GM13977 (cell line): ENCODE measurements around the gene THSD7A.

Source experiments
- DNase-seq: peaks from one replicate; pipeline ENCODE4 v3.0.0; 2012; ENCODE audit warnings: low spot score
- CTCF ChIP-seq: IDR thresholded peaks from 2 replicates; pipeline ENCODE4 v1.5.1; 2012; ENCODE audit warnings: mild to moderate bottlenecking, control low read depth; ENCODE audit not compliant: insufficient read depth; ENCODE audit errors: extremely low read depth, missing control alignments
- in situ Hi-C: fragments of 300-500 bp; cut with MboI; formaldehyde crosslinking; loops from one replicate; pipeline ENCODE4 v1.12.0; 2022; ENCODE audit warnings: low sequenced_read_pairs, low pct_unique_long_range_greater_than_20kb, mixed read lengths, inconsistent platforms; ENCODE audit not compliant: unreplicated experiment

The THSD7A gene

GRCh38 chr7:11710377-11710776 is 121.6 kb downstream of the THSD7A start:
- in situ Hi-C loops = no loop called here
- no peak for DNase-seq
- no peak for TF ChIP-seq CTCF

- no peak for TF ChIP-seq CTCF
- no peak for DNase-seq
- in situ Hi-C loops = no loop called here
These were observed 122.8 kb downstream of the THSD7A start for GRCh38 chr7:11709196-11709595.

GRCh38 chr7:11707606-11708193 is 124.3 kb downstream of the THSD7A start:
- DNase-seq = no peak
- no peak for TF ChIP-seq CTCF
- in situ Hi-C loops = no loop called here

- TF ChIP-seq CTCF = no peak
- no peak for DNase-seq
- in situ Hi-C loops = no loop called here
These were observed 125.1 kb downstream of the THSD7A start for GRCh38 chr7:11706666-11707605.

- no peak for TF ChIP-seq CTCF
- in situ Hi-C loops = no loop called here
- DNase-seq = no peak
These were observed 128.2 kb downstream of the THSD7A start for GRCh38 chr7:11703829-11704228.

GRCh38 chr7:11702938-11703337 is 129.1 kb downstream of the THSD7A start:
- DNase-seq = no peak
- no peak for TF ChIP-seq CTCF
- in situ Hi-C loops = no loop called here
